Astrocyte (in vitro differentiated cells and primary cell): ENCODE measurements around the gene PPP3R1. TPM values are rescaled to one million over a fixed set of nuclear protein-coding genes. Genes with fewer than 3 reads are reported as not detected.

Experiments
- DNase-seq: peaks from one replicate; pipeline ENCODE4 v3.0.0-alpha.2; 2010; ENCODE audit warnings: low read depth
- FAIRE-seq: peaks from 2 replicates; lab custom pipeline; 2011; peaks lifted over from hg19 to GRCh38; lab: Jason Lieb, UNC
- H2AFZ ChIP-seq: 2 replicates; pipeline ENCODE4 v1.6.0; 2012; ENCODE audit warnings: low read depth, low read length, inconsistent platforms
- H3K27ac ChIP-seq: 2 replicates; pipeline ENCODE4 v1.5.1; 2011; ENCODE audit warnings: low read depth, low read length, inconsistent platforms
- H3K27me3 ChIP-seq: 2 replicates; pipeline ENCODE4 v1.6.0; 2011; ENCODE audit warnings: low read length, inconsistent platforms; ENCODE audit not compliant: insufficient read depth
- H3K36me3 ChIP-seq: 2 replicates; pipeline ENCODE4 v1.5.1; 2011; ENCODE audit warnings: low read length, inconsistent platforms; ENCODE audit not compliant: insufficient read depth
- H3K4me1 ChIP-seq: 2 replicates; pipeline ENCODE4 v1.5.1; 2011; ENCODE audit warnings: low read length, inconsistent platforms; ENCODE audit not compliant: insufficient read depth
- H3K4me2 ChIP-seq: 2 replicates; pipeline ENCODE4 v1.6.0; 2012; ENCODE audit warnings: low read length, inconsistent platforms
- H3K4me3 ChIP-seq: 2 replicates; pipeline ENCODE4 v1.5.1; 2011; ENCODE audit warnings: low read depth, mild to moderate bottlenecking, low read length, inconsistent platforms; ENCODE audit not compliant: insufficient read depth
- H3K79me2 ChIP-seq: 2 replicates; pipeline ENCODE4 v1.6.0; 2012; ENCODE audit warnings: mild to moderate bottlenecking, low read length, inconsistent platforms; ENCODE audit not compliant: insufficient read depth
- H3K9ac ChIP-seq: 2 replicates; pipeline ENCODE4 v1.6.0; 2012; ENCODE audit warnings: mild to moderate bottlenecking, low read length, inconsistent platforms
- H3K9me3 ChIP-seq: 2 replicates; pipeline ENCODE4 v1.5.1; 2012; ENCODE audit warnings: low read depth, mild to moderate bottlenecking, low read length, inconsistent platforms; ENCODE audit not compliant: insufficient read depth
- H4K20me1 ChIP-seq: 2 replicates; pipeline ENCODE4 v1.6.0; 2012; ENCODE audit warnings: low read length, inconsistent platforms; ENCODE audit not compliant: insufficient read depth
- H3K27ac Mint-ChIP-seq: one replicate; pipeline ENCODE4 v1.8.0; 2021; ENCODE audit warnings: mild to moderate bottlenecking, mixed read lengths; ENCODE audit not compliant: unreplicated experiment
- H3K27me3 Mint-ChIP-seq: one replicate; pipeline ENCODE4 v1.8.0; 2021; ENCODE audit warnings: low read depth, mixed read lengths; ENCODE audit not compliant: unreplicated experiment
- H3K36me3 Mint-ChIP-seq: one replicate; pipeline ENCODE4 v1.8.0; 2021; ENCODE audit warnings: low read depth, mixed read lengths; ENCODE audit not compliant: unreplicated experiment
- H3K4me1 Mint-ChIP-seq: one replicate; pipeline ENCODE4 v1.8.0; 2021; ENCODE audit warnings: low read depth, mixed read lengths; ENCODE audit not compliant: unreplicated experiment
- H3K4me3 Mint-ChIP-seq: one replicate; pipeline ENCODE4 v1.8.0; 2021; ENCODE audit warnings: mild to moderate bottlenecking, moderate library complexity, mixed read lengths; ENCODE audit not compliant: unreplicated experiment
- H3K9me3 Mint-ChIP-seq: one replicate; pipeline ENCODE4 v1.8.0; 2021; ENCODE audit warnings: mild to moderate bottlenecking, mixed read lengths; ENCODE audit not compliant: unreplicated experiment
- EZH2 ChIP-seq: IDR thresholded peaks from 2 replicates; pipeline ENCODE4 v1.6.1; 2012; ENCODE audit warnings: mild to moderate bottlenecking, low read length, inconsistent platforms; ENCODE audit not compliant: insufficient read depth
- total RNA-seq: library from RNA; stranded (reverse); gene quantifications from 2 replicates; pipeline ENCODE4 v1.2.1, GENCODE V29; 2021
- TF ChIP-seq, protein P1 (sequence below): IDR thresholded peaks from 2 replicates; pipeline ENCODE4 v1.5.1; 2011; ENCODE audit warnings: low read depth, mild to moderate bottlenecking, inconsistent platforms, low read length, moderate library complexity; ENCODE audit not compliant: insufficient read depth

The PPP3R1 gene
- total RNA-seq, 1 donor from 2014 or later: 80.6 TPM

DNA sequence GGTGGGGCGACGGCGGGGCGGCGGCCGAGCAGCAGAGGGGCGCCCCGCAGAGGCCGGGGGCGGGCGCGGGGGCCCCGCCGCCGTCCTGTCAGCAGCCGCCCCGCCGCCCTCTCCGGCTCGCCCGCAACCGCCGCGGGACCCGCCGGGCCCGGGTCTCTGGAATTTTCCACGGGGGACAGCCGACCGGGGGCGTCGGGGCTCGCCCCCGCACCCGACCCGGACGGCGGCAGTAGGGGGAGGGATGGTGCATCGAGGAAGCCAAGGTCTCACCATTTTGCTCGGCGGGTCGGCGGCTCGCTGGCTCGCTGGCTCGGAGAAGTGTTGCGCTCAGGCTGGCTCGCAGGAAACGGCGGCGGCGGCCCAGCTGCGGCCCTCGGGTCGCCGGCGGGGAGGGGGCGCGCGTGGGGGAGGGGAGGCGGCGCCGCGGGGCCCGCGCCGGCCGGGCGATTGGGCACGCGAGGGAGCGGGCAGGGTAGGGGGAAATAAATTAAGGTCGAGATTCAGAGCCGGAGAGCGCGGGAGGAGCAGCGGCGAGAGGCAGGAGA is 405 bp downstream of the PPP3R1 start:
- Histone ChIP-seq H3K4me1 (peaks cover 13% of the 10 kb centered on the region), H3K9ac (peak overlapping the region; percentile 96), H3K4me3 (peak overlapping the region; percentile 69), H3K79me2 (peaks cover 66% of the 10 kb centered on the region), H3K27me3 (no peaks in the 10 kb centered on the region), H2AFZ (no peak overlapping the region), H3K4me2 (peak overlapping the region; percentile 82), H3K27ac (peak overlapping the region; percentile 81), H3K9me3 (no peaks in the 10 kb centered on the region), H4K20me1 (peaks cover 47% of the 10 kb centered on the region), H3K36me3 (no peaks in the 10 kb centered on the region)
- H3K27me3 Mint-ChIP-seq: no peaks in the 10 kb centered on the region
- FAIRE-seq: no peak
- H3K4me3 Mint-ChIP-seq: peak overlapping the region; percentile 88
- peaks cover 18% of the 10 kb centered on the region for H3K4me1 Mint-ChIP-seq
- peak overlapping the region; percentile 77 for H3K27ac Mint-ChIP-seq
- no peak for DNase-seq
- TF ChIP-seq EZH2: no peak
- TF ChIP-seq, protein P1, sequence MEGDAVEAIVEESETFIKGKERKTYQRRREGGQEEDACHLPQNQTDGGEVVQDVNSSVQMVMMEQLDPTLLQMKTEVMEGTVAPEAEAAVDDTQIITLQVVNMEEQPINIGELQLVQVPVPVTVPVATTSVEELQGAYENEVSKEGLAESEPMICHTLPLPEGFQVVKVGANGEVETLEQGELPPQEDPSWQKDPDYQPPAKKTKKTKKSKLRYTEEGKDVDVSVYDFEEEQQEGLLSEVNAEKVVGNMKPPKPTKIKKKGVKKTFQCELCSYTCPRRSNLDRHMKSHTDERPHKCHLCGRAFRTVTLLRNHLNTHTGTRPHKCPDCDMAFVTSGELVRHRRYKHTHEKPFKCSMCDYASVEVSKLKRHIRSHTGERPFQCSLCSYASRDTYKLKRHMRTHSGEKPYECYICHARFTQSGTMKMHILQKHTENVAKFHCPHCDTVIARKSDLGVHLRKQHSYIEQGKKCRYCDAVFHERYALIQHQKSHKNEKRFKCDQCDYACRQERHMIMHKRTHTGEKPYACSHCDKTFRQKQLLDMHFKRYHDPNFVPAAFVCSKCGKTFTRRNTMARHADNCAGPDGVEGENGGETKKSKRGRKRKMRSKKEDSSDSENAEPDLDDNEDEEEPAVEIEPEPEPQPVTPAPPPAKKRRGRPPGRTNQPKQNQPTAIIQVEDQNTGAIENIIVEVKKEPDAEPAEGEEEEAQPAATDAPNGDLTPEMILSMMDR: no peak
- no peaks in the 10 kb centered on the region for H3K36me3 Mint-ChIP-seq
- H3K9me3 Mint-ChIP-seq: no peaks in the 10 kb centered on the region

DNA sequence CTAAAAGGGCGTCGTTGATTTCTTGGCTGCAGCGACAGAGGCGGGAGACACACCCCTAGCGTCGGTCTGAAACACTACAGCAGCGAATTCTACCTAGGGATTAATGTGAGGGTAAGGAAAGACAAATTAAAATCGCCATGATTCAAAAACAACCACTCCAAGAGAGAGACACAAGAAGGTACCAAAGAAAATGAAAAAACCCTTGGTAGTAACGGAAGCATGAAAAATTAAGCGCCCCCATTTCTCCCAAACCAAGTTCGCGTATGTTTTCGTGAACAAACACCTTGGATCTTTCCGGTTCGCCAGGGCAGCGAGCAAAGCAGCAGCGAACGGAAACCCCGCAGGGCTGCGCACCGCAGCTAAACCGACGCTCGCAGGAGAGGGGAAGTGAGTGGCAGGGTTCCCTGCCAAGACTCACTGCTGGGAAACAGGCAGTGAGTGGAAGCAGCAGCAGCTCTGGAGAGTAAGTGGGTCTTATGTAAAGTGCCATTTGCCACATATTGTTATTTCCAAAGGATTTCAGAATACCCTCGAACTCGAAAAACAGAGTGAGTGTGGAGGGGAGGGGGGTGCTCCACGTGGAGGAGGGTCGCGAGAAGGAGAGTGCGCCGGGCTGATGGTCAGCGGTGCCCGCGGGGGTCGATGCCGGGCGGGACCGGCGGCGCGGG is 1.0 kb downstream of the PPP3R1 start:
- H3K9ac ChIP-seq: peak overlapping the region; percentile 96
- H3K4me1 Mint-ChIP-seq: peaks cover 17% of the 10 kb centered on the region
- no peaks in the 10 kb centered on the region for H3K9me3 ChIP-seq
- DNase-seq (peak; percentile 63), FAIRE-seq (no peak)
- no peak for TF ChIP-seq EZH2
- TF ChIP-seq, protein P1: peak; percentile 82
- H3K27me3 ChIP-seq: no peaks in the 10 kb centered on the region
- H3K36me3 ChIP-seq: no peaks in the 10 kb centered on the region
- H3K36me3 Mint-ChIP-seq: no peaks in the 10 kb centered on the region
- peaks cover 72% of the 10 kb centered on the region for H3K79me2 ChIP-seq
- peaks cover 12% of the 10 kb centered on the region for H3K4me1 ChIP-seq
- H2AFZ ChIP-seq: no peak overlapping the region
- peak overlapping the region; percentile 93 for H3K27ac Mint-ChIP-seq
- peak overlapping the region; percentile 69 for H3K4me3 ChIP-seq
- peak overlapping the region; percentile 81 for H3K27ac ChIP-seq
- no peaks in the 10 kb centered on the region for H3K9me3 Mint-ChIP-seq
- peaks cover 53% of the 10 kb centered on the region for H4K20me1 ChIP-seq
- H3K27me3 Mint-ChIP-seq: no peaks in the 10 kb centered on the region
- H3K4me2 ChIP-seq: peak overlapping the region; percentile 82
- peak overlapping the region; percentile 95 for H3K4me3 Mint-ChIP-seq

DNA sequence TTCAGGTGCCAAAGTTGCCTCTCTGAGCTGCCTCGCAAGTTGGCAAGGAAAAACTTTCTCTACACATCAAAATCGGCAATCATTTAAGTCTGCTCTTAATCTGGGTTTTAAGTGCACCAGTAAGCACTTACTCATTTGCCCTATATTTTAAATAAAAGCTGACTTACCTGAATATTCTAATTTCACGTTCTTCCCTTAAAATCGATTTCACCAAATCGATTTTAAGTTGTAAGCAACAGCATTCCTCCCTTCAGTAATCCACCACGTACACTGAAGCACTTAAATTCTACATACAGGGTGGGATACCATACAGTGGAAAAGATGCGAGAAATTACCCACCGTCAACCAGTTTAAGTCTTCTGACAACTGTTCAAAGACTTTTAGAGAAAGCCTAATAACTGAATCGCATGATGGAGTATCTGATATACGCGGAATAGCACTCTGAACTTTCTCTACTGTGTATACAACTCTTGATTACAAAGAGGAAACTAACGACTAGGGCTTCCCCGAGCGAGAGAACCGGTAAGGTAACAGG is 1.6 kb downstream of the PPP3R1 start:
- peak overlapping the region; percentile 93 for H3K27ac Mint-ChIP-seq
- no peaks in the 10 kb centered on the region for H3K36me3 Mint-ChIP-seq
- peak overlapping the region; percentile 95 for H3K4me3 Mint-ChIP-seq
- no peaks in the 10 kb centered on the region for H3K27me3 Mint-ChIP-seq
- Histone ChIP-seq H3K79me2 (peaks cover 78% of the 10 kb centered on the region), H3K27ac (peak overlapping the region; percentile 81), H3K9ac (peak overlapping the region; percentile 96), H3K4me1 (peaks cover 7% of the 10 kb centered on the region), H3K9me3 (no peaks in the 10 kb centered on the region), H2AFZ (no peak overlapping the region), H3K4me2 (peak overlapping the region; percentile 82), H3K27me3 (no peaks in the 10 kb centered on the region), H3K4me3 (peak overlapping the region; percentile 69), H4K20me1 (peaks cover 59% of the 10 kb centered on the region), H3K36me3 (no peaks in the 10 kb centered on the region)
- H3K4me1 Mint-ChIP-seq: peaks cover 12% of the 10 kb centered on the region
- no peaks in the 10 kb centered on the region for H3K9me3 Mint-ChIP-seq
- FAIRE-seq (no peak), DNase-seq (no peak)
- no peak for TF ChIP-seq EZH2
- TF ChIP-seq, protein P1: no peak
